Endothelial cell of umbilical vein (primary cell): ENCODE results near the gene ONECUT2. TPM values are rescaled to one million over a fixed set of nuclear protein-coding genes. Genes with fewer than 3 reads are reported as not detected.

ENCODE experiments used
- BruUV-seq: library from RNA; stranded (reverse); fragments of 400-500 nt; replicated peaks from 2 replicates; lab custom pipeline; 2021; lab: Mats Ljungman, UMichigan
- CTCF ChIA-PET: fragments of 300-600, 350-600 bp; sonication (Branson Sonifier 250); formaldehyde crosslinking; loops from one replicate; lab custom pipeline; 2021; ENCODE audit warnings: antibody characterized with exemption, inconsistent platforms; lab: Charles Lee
- POLR2A ChIA-PET: fragments of 300-600, 350-600 bp; sonication (Branson Sonifier 250); formaldehyde crosslinking; loops from one replicate; lab custom pipeline; 2021; ENCODE audit warnings: antibody characterized with exemption, inconsistent platforms; lab: Charles Lee
- DNase-seq: peaks from one replicate; pipeline ENCODE4 v3.0.0-alpha.2; 2011; ENCODE audit warnings: low read depth, low spot score
- FAIRE-seq: peaks from 2 replicates; lab custom pipeline; 2011; peaks lifted over from hg19 to GRCh38; lab: Jason Lieb, UNC
- H2AFZ ChIP-seq: 2 replicates; pipeline ENCODE4 v1.6.0; 2012; ENCODE audit warnings: low read depth, low read length, control low read depth, inconsistent platforms
- H3K27ac ChIP-seq: 2 replicates; pipeline ENCODE4 v1.5.1; 2011; ENCODE audit warnings: low read depth, mild to moderate bottlenecking, control low read depth, low read length, moderate library complexity; ENCODE audit not compliant: insufficient read depth
- H3K27me3 ChIP-seq, 2 experiments: 2 replicates each; pipeline versions ENCODE4 v1.6.0 to v1.6.1; 2011; ENCODE audit warnings: low read length in 2 of 2, mixed read lengths in 1 of 2; ENCODE audit not compliant: control insufficient read depth in 2 of 2, insufficient read depth in 2 of 2
- H3K36me3 ChIP-seq, 2 experiments: 2 replicates in 1 of 2; 3 replicates in 1 of 2; pipeline ENCODE4 v1.5.1; 2011; ENCODE audit warnings: low read length in 2 of 2, mild to moderate bottlenecking in 1 of 2, moderate library complexity in 1 of 2; ENCODE audit not compliant: control insufficient read depth in 2 of 2, insufficient read depth in 2 of 2; ENCODE audit errors: extremely low read depth in 1 of 2
- H3K4me1 ChIP-seq: 3 replicates; pipeline ENCODE4 v1.5.1; 2011; ENCODE audit warnings: mild to moderate bottlenecking, low read length; ENCODE audit not compliant: control insufficient read depth, insufficient read depth; ENCODE audit errors: extremely low read depth
- H3K4me2 ChIP-seq: 2 replicates; pipeline ENCODE4 v1.6.1; 2011; ENCODE audit warnings: low read length, control low read depth, mixed read lengths; ENCODE audit not compliant: insufficient read depth
- H3K4me3 ChIP-seq, 3 experiments: fragments of 200-600 bp in 1 of 3; sonication (generic), shearing (Covaris generic) in 1 of 3; replicated peaks in 1 of 3; 2 replicates each; pipeline ENCODE4 v1.5.1; 2011 to 2016; ENCODE audit warnings: control low read depth in 3 of 3, low read length in 3 of 3, mild to moderate bottlenecking in 2 of 3, inconsistent platforms in 1 of 3, low read depth in 1 of 3, moderate library complexity in 1 of 3; ENCODE audit not compliant: insufficient read depth in 1 of 3
- H3K79me2 ChIP-seq: 2 replicates; pipeline ENCODE4 v1.6.0; 2012; ENCODE audit warnings: low read length, inconsistent platforms; ENCODE audit not compliant: control insufficient read depth, insufficient read depth
- H3K9ac ChIP-seq: replicated peaks from 2 replicates; pipeline ENCODE3; 2011; ENCODE audit warnings: low read length, control low read depth; ENCODE audit not compliant: insufficient read depth; ENCODE audit errors: extremely low read depth
- H3K9me1 ChIP-seq: replicated peaks from 3 replicates; pipeline ENCODE4 v1.6.0; 2011; ENCODE audit warnings: mild to moderate bottlenecking, low read length; ENCODE audit not compliant: control insufficient read depth, insufficient read depth; ENCODE audit errors: extremely low read depth
- H3K9me3 ChIP-seq: replicated peaks from 2 replicates; pipeline ENCODE4 v1.5.1; 2012; ENCODE audit warnings: low read length, inconsistent platforms; ENCODE audit not compliant: control insufficient read depth, insufficient read depth
- H4K20me1 ChIP-seq: replicated peaks from 2 replicates; pipeline ENCODE3; 2011; ENCODE audit warnings: mild to moderate bottlenecking, low read length; ENCODE audit not compliant: control insufficient read depth, insufficient read depth; ENCODE audit errors: extremely low read depth
- EZH2 ChIP-seq: IDR thresholded peaks from 2 replicates; pipeline ENCODE4 v1.6.1; 2012; ENCODE audit warnings: borderline replicate concordance, low read depth, mild to moderate bottlenecking, moderate library complexity, low read length, inconsistent platforms; ENCODE audit not compliant: severe bottlenecking
- FOS ChIP-seq: IDR thresholded peaks from 2 replicates; pipeline ENCODE4 v1.6.1; 2011; ENCODE audit warnings: mild to moderate bottlenecking, low read length, moderate library complexity, borderline replicate concordance; ENCODE audit not compliant: insufficient read depth
- GATA2 ChIP-seq: IDR thresholded peaks from 2 replicates; pipeline ENCODE4 v1.7.0; 2011; ENCODE audit warnings: low read depth, mild to moderate bottlenecking, moderate library complexity, mixed read lengths, low read length; ENCODE audit not compliant: insufficient read length, insufficient read depth
- JUN ChIP-seq: IDR thresholded peaks from 2 replicates; pipeline ENCODE4 v1.6.1; 2011; ENCODE audit warnings: borderline replicate concordance, low read depth; ENCODE audit not compliant: insufficient read length, insufficient read depth
- MYC ChIP-seq: IDR thresholded peaks from one replicate; pipeline ENCODE4 v1.6.1; 2011; ENCODE audit warnings: mild to moderate bottlenecking, low read depth, low read length
- POLR2A ChIP-seq: IDR thresholded peaks from 2 replicates; pipeline ENCODE4 v1.6.1; 2012; ENCODE audit warnings: low read depth, mild to moderate bottlenecking, control low read depth, low read length
- POLR2AphosphoS5 ChIP-seq: IDR thresholded peaks from 2 replicates; pipeline ENCODE4 v1.6.1; 2012; ENCODE audit warnings: low read depth, mild to moderate bottlenecking, control low read depth, low read length, moderate library complexity; ENCODE audit not compliant: insufficient read depth
- dilution Hi-C: fragments of 300-500 bp; cut with MboI; formaldehyde crosslinking; loops from one replicate; pipeline ENCODE4 v1.15.0; 2019; ENCODE audit warnings: low sequenced_read_pairs; ENCODE audit not compliant: extremely low pct_ligation_motif_present
- intact Hi-C: fragments of 100-400 bp; cut with micrococcal nuclease; formaldehyde crosslinking; loops from one replicate; pipeline ENCODE4 v1.10.0; 2022
- polyA plus RNA-seq, 4 experiments: library from polyadenylated mRNA; depleted of rRNA in 3 of 4; stranded (reverse) in 3 of 4; unstranded in 1 of 4; fragments of >200 nt; gene quantifications; 2 replicates each; pipeline versions ENCODE4 v1.2.1 to v1.2.3, GENCODE V29; 2011 to 2012; ENCODE audit warnings: missing spikeins in 1 of 4
- total RNA-seq: library from RNA; stranded (reverse); gene quantifications from 2 replicates; pipeline ENCODE4 v1.2.3, GENCODE V29; 2021
- TF ChIP-seq, protein P1 (sequence below), 2 donors: IDR thresholded peaks; 1 replicate in 1 of 2; 2 replicates in 1 of 2; pipeline ENCODE4 v1.5.1; 2011; ENCODE audit warnings: low read length in 2 of 2, mild to moderate bottlenecking in 2 of 2, moderate library complexity in 2 of 2, control low read depth in 1 of 2, inconsistent platforms in 1 of 2, low read depth in 1 of 2; ENCODE audit not compliant: insufficient read depth in 1 of 2; ENCODE audit errors: extremely low read depth in 1 of 2
- TF ChIP-seq, protein P2 (sequence below): IDR thresholded peaks from 2 replicates; pipeline ENCODE4 v1.6.1; 2011; ENCODE audit not compliant: insufficient read depth, insufficient read length

Gene ONECUT2
- total and polyA plus RNA-seq, 2 donors (not counting 3 experiments of a cell fraction or from before 2014, with no cell fraction given) = 0.01 to 0.62 TPM

DNA sequence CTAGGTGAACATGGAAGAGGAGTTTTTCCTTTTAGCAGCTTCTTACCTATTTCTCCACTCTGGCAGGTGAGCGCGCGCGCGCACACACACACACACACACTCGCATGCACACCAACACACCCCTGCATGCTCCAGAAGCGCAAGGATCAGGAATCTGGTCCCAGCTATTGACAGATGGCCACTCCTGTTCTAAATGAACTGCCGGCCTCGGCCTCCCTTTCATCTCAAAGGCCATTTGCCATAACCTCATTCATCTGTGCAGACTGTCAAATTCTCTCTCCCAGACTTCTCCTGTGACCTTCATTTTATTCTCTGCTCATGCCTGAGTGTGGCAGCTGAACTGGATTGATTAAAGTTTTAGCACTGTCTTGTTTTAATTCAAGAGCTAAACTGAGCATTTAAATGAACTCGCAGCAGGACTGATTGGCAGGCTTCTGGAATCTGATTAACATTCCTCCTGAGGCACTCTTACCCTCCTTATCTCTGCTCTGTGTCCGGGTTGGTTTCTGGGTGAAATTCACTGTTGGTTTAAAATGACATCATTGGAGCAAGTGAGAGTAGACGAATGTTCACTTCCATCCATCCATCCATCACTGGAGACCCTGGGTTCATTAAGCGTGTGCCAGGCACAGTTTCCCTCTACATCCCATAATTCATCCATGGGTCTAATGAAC lies 92.5 kb downstream of the ONECUT2 start:
- intact Hi-C loops (no loop called here), dilution Hi-C loops (no loop called here)
- FAIRE-seq = no peak
- no peaks in the 10 kb centered on the region for H4K20me1 ChIP-seq
- no peak overlapping the region for H2AFZ ChIP-seq
- peaks cover 0 to 3% of the 10 kb centered on the region in 2 experiments for H3K27me3 ChIP-seq
- no TSS peak for BruUV-seq
- DNase-seq = no peak
- H3K36me3 ChIP-seq = no peaks in the 10 kb centered on the region
- H3K9me1 ChIP-seq = no peaks in the 10 kb centered on the region
- H3K9me3 ChIP-seq = no peaks in the 10 kb centered on the region
- H3K9ac ChIP-seq = no peak overlapping the region
- H3K27ac ChIP-seq = no peak overlapping the region
- H3K4me2 ChIP-seq = no peak overlapping the region
- POLR2A ChIA-PET = no interaction called here
- CTCF ChIA-PET = interaction anchor here (0.6 kb wide), 1 partner anchor 535 kb away, joined by 3 read pairs; no protein-coding TSS in a partner anchor
- no peak overlapping the region for H3K4me3 ChIP-seq
- no peaks in the 10 kb centered on the region for H3K4me1 ChIP-seq
- no peak for TF ChIP-seq JUN
- TF ChIP-seq, protein P1, sequence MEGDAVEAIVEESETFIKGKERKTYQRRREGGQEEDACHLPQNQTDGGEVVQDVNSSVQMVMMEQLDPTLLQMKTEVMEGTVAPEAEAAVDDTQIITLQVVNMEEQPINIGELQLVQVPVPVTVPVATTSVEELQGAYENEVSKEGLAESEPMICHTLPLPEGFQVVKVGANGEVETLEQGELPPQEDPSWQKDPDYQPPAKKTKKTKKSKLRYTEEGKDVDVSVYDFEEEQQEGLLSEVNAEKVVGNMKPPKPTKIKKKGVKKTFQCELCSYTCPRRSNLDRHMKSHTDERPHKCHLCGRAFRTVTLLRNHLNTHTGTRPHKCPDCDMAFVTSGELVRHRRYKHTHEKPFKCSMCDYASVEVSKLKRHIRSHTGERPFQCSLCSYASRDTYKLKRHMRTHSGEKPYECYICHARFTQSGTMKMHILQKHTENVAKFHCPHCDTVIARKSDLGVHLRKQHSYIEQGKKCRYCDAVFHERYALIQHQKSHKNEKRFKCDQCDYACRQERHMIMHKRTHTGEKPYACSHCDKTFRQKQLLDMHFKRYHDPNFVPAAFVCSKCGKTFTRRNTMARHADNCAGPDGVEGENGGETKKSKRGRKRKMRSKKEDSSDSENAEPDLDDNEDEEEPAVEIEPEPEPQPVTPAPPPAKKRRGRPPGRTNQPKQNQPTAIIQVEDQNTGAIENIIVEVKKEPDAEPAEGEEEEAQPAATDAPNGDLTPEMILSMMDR (IDR thresholded peaks at IDR 0.05; ENCODE audit: extremely low read depth in 1 of 2, insufficient read depth in 1 of 2, low read depth in 1 of 2, low read length in 2 of 2) = no peak
- TF ChIP-seq GATA2 = no peak
- no peak for TF ChIP-seq MYC
- TF ChIP-seq EZH2 = no peak
- TF ChIP-seq, protein P2, sequence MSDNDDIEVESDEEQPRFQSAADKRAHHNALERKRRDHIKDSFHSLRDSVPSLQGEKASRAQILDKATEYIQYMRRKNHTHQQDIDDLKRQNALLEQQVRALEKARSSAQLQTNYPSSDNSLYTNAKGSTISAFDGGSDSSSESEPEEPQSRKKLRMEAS = no peak
- no peak for TF ChIP-seq FOS
- no peak for TF ChIP-seq POLR2A
- TF ChIP-seq POLR2AphosphoS5 = no peak
- H3K79me2 ChIP-seq = no peaks in the 10 kb centered on the region
